PFSK-1 (cell line): ENCODE results near the gene MICALL2.

ENCODE experiments used
- FOXP2 ChIP-seq: optimal IDR thresholded peaks from 2 replicates; pipeline ENCODE3; 2011; ENCODE audit warnings: borderline replicate concordance, control low read depth, inconsistent platforms; ENCODE audit not compliant: insufficient read depth; ENCODE audit errors: extremely low read length, extremely low read depth
- POLR2AphosphoS5 ChIP-seq: IDR thresholded peaks from 2 replicates; pipeline ENCODE4 v1.6.1; 2012; ENCODE audit warnings: low read depth, mild to moderate bottlenecking, control low read depth, low read length, moderate library complexity
- REST ChIP-seq, 2 experiments: IDR thresholded peaks; 2 replicates each; pipeline versions ENCODE4 v1.6.1 to v1.8.0; 2011 to 2012; ENCODE audit warnings: low read depth in 2 of 2, low read length in 2 of 2, control low read depth in 1 of 2, inconsistent platforms in 1 of 2, mild to moderate bottlenecking in 1 of 2, moderate library complexity in 1 of 2; ENCODE audit not compliant: insufficient read depth in 1 of 2
- SIN3A ChIP-seq: IDR thresholded peaks from 2 replicates; pipeline ENCODE4 v1.6.1; 2012; ENCODE audit warnings: mild to moderate bottlenecking, low read length, moderate library complexity, borderline replicate concordance; ENCODE audit not compliant: insufficient read depth
- TAF1 ChIP-seq: IDR thresholded peaks from 2 replicates; pipeline ENCODE4 v1.6.1; 2012; ENCODE audit warnings: low read length, control low read depth, borderline replicate concordance; ENCODE audit not compliant: insufficient read depth

The MICALL2 gene

DNA sequence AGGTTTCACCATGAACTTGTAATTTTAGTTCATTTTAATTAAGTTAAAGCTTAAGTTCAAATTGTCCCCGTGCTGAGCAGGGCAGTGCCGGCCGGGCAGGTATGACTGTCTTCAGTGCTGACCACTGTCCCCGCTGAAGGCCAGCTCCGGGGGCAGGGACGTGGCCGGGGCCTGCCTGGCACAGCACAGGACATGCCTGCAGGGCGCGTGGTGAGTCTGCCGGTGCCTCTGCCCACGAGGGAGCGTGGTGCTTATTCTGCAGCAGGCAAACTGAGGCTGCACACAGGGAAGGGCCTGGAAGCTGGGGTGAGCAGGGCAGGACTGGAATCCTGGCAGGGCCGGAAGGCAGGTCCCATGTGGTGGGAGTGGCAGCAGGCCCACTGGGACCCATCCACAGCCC, 9.8 kb downstream of the MICALL2 start:
- no peak for TF ChIP-seq TAF1
- TF ChIP-seq FOXP2: no peak
- no peak for TF ChIP-seq POLR2AphosphoS5
- TF ChIP-seq SIN3A: no peak
- no peak for TF ChIP-seq REST (IDR thresholded peaks at IDR 0.05; ENCODE audit: insufficient read depth in 1 of 2, low read depth in 2 of 2, low read length in 2 of 2)

DNA sequence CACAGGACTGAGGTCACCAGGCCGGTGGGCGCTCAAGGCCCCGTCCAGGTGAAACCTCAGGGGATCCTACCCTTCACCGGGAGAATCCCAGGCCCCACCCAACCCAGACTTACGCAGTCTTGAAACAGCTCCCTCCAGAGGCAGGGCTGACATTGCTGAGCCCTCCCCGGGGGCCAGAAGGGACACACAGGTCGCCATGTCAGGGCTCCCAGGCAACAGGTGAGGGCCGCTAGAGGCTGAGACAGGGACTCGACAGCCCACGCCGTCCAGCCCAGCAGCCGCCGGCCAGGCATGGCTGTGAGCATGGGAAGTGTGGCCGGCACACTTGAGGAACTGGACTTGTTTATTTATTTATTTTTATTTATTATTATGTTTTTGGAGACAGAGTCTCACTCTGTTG, 10.3 kb downstream of the MICALL2 start:
- TF ChIP-seq POLR2AphosphoS5: no peak
- no peak for TF ChIP-seq TAF1
- no peak for TF ChIP-seq SIN3A
- TF ChIP-seq REST (IDR thresholded peaks at IDR 0.05; ENCODE audit: insufficient read depth in 1 of 2, low read depth in 2 of 2, low read length in 2 of 2): no peak
- no peak for TF ChIP-seq FOXP2

DNA sequence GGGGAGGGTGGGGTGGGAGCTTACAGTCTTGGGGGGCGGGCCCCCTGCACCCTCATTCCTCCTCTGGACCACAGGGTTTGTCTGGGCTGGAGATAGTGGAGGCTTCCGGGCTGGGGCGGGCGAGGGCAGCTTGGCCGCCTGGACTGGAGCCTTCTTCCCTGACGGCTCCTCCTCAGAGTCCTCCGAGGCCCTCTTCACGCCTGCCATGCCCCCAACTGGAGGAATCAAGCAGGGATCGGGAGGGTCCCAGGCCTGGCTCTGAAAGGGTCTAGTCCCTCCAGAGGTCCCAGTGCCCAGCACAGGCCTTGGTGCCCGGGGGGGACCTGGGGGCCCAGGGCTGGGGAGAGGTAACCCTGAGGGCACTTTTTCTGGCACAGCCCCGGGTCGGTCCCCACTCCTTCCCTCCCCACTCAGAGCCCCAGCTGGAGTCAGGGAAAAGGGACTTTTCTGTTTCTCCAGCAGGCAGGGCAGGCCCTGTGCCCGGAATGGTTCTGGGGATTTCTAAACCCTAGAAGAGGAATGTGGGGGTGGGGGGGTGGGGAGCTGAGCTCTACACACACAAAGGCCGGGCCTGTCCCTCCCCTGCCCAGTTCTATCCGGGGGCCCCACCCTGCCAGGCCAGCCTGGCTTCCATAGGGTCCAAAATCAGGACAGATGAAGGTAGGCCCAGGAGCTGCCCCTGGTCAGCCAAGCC, 11.6 kb downstream of the MICALL2 start:
- no peak for TF ChIP-seq POLR2AphosphoS5
- no peak for TF ChIP-seq REST (IDR thresholded peaks at IDR 0.05; ENCODE audit: insufficient read depth in 1 of 2, low read depth in 2 of 2, low read length in 2 of 2)
- TF ChIP-seq SIN3A: no peak
- no peak for TF ChIP-seq FOXP2
- no peak for TF ChIP-seq TAF1

DNA sequence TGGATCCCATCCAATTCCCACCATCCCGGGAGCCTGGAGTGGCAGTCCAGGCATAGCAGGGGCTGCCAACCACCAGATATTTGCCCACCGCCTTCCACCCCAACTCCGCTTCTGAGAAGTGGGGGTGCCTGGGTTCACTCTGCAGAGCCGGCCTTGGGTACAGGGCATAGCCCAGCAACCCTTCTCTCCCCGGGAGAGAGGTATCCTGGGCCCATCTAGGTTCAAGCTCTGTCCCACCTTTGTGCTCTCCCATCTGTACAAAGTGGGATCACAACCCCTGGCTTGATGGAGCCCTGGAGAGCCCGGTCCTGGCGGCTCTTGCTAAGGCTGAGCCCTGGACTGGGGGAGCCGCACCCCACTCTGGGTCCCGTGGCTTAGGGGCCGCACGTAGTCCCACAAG, 12.2 kb downstream of the MICALL2 start:
- no peak for TF ChIP-seq REST (IDR thresholded peaks at IDR 0.05; ENCODE audit: insufficient read depth in 1 of 2, low read depth in 2 of 2, low read length in 2 of 2)
- no peak for TF ChIP-seq SIN3A
- TF ChIP-seq TAF1: no peak
- TF ChIP-seq FOXP2: no peak
- no peak for TF ChIP-seq POLR2AphosphoS5

DNA sequence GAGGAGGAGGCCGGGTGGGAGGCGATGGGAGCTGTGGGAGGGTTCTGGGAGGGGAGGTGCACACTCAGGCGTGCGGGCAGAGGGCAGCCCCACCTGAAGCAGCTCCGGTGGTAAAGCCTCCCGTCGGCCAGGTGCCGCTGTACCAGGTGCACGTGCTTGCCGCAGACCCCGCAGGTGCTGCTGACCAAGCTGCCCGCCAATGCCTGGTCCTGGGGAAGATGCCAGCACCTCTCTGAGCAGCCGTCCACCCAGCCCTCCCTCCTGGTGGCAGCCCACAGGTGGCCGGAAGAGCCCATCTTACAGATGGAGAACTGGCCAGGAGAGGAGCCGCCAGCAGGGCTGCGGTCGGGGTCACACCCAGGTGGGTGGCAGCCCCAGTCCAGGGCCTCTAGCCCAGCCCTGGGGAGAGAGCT, 12.6 kb downstream of the MICALL2 start:
- TF ChIP-seq FOXP2 (no peak), REST (IDR thresholded peaks at IDR 0.05; ENCODE audit: insufficient read depth in 1 of 2, low read depth in 2 of 2, low read length in 2 of 2) (no peak), POLR2AphosphoS5 (no peak), SIN3A (no peak), TAF1 (no peak)
